Gastroesophageal sphincter (tissue), 4 donors: ENCODE data around the gene SAPCD1. TPM values are rescaled to one million over a fixed set of nuclear protein-coding genes. Genes with fewer than 3 reads are reported as not detected.

ENCODE experiments used
- ATAC-seq: fragments of 150-250 bp; one replicate; pipeline ENCODE4 v1.9.1; 2016; ENCODE audit warnings: mild to moderate bottlenecking, moderate library complexity
- H3K27ac ChIP-seq, 4 donors: fragments of 200-600 bp; sonication (generic) in 3 of 4; 1 replicate in 3 of 4; 2 replicates in 1 of 4; pipeline ENCODE4 v1.5.1; 2016 to 2019
- H3K27me3 ChIP-seq: fragments of 200-600 bp; sonication (generic); one replicate; pipeline ENCODE4 v1.5.1; 2019
- H3K36me3 ChIP-seq, 2 donors: fragments of 200-600 bp; sonication (generic); one replicate each; pipeline ENCODE4 v1.5.1; 2019; ENCODE audit warnings: control low read depth in 1 of 2
- H3K4me1 ChIP-seq, 3 donors: fragments of 200-600 bp; sonication (generic); 1 replicate in 2 of 3; 2 replicates in 1 of 3; pipeline ENCODE4 v1.5.1; 2016 to 2019; ENCODE audit warnings: control low read depth in 2 of 3
- H3K4me3 ChIP-seq, 2 donors: fragments of 200-600 bp; sonication (generic); one replicate each; pipeline ENCODE4 v1.5.1; 2019; ENCODE audit warnings: mild to moderate bottlenecking in 1 of 2, moderate library complexity in 1 of 2
- H3K9me3 ChIP-seq, 3 donors: fragments of 200-600 bp; sonication (generic); one replicate each; pipeline ENCODE4 v1.5.1; 2017 to 2019; ENCODE audit warnings: control low read depth in 2 of 3
- CTCF ChIP-seq, 4 experiments: fragments of 200-600 bp in 2 of 4; fragments of 450-650 bp in 2 of 4; sonication (generic) in 1 of 4; IDR thresholded peaks; one replicate each; pipeline ENCODE4 v1.5.1; 2017 to 2019; ENCODE audit warnings: antibody characterized with exemption in 4 of 4, mild to moderate bottlenecking in 2 of 4, moderate library complexity in 2 of 4
- EP300 ChIP-seq: sonication (generic); formaldehyde crosslinking; IDR thresholded peaks from one replicate; pipeline ENCODE4 v1.6.1; 2017; ENCODE audit warnings: antibody characterized with exemption, mild to moderate bottlenecking
- POLR2A ChIP-seq, 2 donors: fragments of 450-650 bp; IDR thresholded peaks; one replicate each; pipeline ENCODE4 v1.6.1; 2017; ENCODE audit warnings: antibody characterized with exemption in 2 of 2, mild to moderate bottlenecking in 2 of 2, moderate library complexity in 1 of 2
- POLR2AphosphoS5 ChIP-seq: sonication (generic); formaldehyde crosslinking; IDR thresholded peaks from one replicate; pipeline ENCODE4 v1.6.1; 2017; ENCODE audit warnings: antibody characterized with exemption
- WGBS, 2 donors: methylation state at CpG; one replicate each; pipeline ENCODE4 v1.1.5; 2018; ENCODE audit warnings: low coverage in 1 of 2; 5-methylcytosine and 5-hydroxymethylcytosine counted together
- total RNA-seq, 4 donors: library from RNA; depleted of rRNA; stranded (reverse); fragments of >200 nt; gene quantifications; one replicate each; pipeline ENCODE4 v1.1.0, GENCODE V29; 2016

Gene SAPCD1
- total RNA-seq, 4 donors from 2014 or later, result 0.93 to 1.1 TPM; not detected in 2

DNA sequence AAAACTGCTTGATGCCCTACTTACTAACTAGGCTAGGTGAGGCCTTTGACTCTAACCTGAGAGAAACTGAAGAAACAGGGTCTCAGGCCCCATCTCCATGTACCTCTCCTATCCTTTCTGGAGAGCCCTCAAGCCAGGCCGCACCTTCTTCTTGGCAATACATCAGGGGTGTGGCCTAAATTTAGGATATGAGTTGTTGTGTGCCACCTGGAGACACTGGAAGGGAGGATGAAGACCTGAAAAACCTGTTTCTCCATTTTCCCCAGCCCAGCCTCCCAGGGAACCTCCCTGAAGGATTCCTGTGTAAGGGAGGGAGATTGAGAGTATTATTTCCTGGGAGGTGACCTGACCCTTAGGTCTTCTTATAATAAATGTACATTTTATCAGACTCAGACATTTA is 44.2 kb upstream of the SAPCD1 start:
- no peak for ATAC-seq
- WGBS, 2 donors, result 83 to 86% methylated on average over 1 of the region's 1 CpG
- Histone ChIP-seq H3K27me3 (no peaks in the 10 kb centered on the region), H3K4me3 (no peak overlapping the region), H3K4me1 (no peaks in the 10 kb centered on the region), H3K27ac (no peak overlapping the region), H3K36me3 (no peaks in the 10 kb centered on the region), H3K9me3 (no peaks in the 10 kb centered on the region)
- TF ChIP-seq POLR2A (IDR thresholded peaks at IDR 0.05), result no peak

DNA sequence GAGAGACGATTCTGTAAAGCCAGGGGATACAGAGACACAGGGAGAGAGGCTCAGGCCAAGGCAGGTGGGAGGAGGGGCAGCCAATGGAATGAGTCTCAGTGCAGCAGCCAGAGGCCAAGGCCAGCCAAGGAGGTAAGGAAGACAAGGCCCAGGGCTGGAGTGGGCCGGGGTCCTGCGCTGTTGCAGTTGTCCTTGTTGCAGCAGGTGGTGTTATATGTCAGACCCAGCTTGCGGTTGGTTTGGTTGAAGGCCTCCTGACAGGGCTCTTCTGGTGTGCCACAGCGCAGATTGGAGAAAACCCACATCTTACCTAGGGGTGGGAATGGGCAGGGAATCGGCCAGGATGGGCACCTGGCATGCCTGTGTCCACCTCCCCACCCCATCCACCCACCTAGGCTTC is 43.5 kb upstream of the SAPCD1 start:
- TF ChIP-seq POLR2A (IDR thresholded peaks at IDR 0.05) (no peak), EP300 (no peak), POLR2AphosphoS5 (no peak), CTCF (IDR thresholded peaks at IDR 0.05) (no peak)
- no peaks in the 10 kb centered on the region for H3K36me3 ChIP-seq
- no peak overlapping the region for H3K27ac ChIP-seq
- no peak for ATAC-seq
- no peaks in the 10 kb centered on the region for H3K27me3 ChIP-seq
- no peak overlapping the region for H3K4me3 ChIP-seq
- 35 to 61% methylated on average over 2 of the region's 6 CpGs for WGBS, 2 donors
- H3K9me3 ChIP-seq, result no peaks in the 10 kb centered on the region
- H3K4me1 ChIP-seq, result no peaks in the 10 kb centered on the region

GRCh38 chr6:31720196-31720770 is 42.2 kb upstream of the SAPCD1 start:
- H3K36me3 ChIP-seq, result peaks cover 0 to 5% of the 10 kb centered on the region in 2 donors
- no peaks in the 10 kb centered on the region for H3K9me3 ChIP-seq
- no peaks in the 10 kb centered on the region for H3K4me1 ChIP-seq
- H3K4me3 ChIP-seq, result no peak overlapping the region
- no peak for TF ChIP-seq POLR2A (IDR thresholded peaks at IDR 0.05)
- 84% methylated on average over 5 of the region's 5 CpGs; no CpG with 5 or more reads in 1 of the 2 donors for WGBS, 2 donors
- H3K27ac ChIP-seq, result no peak overlapping the region
- no peaks in the 10 kb centered on the region for H3K27me3 ChIP-seq
- ATAC-seq, result no peak

GRCh38 chr6:31721351-31722020 is 41.0 kb upstream of the SAPCD1 start, which contains the start of gene LY6G6C:
Gene LY6G6C, minus strand, starts transcription at chr6:31721746. Its CDS starts 67 bp downstream, at chr6:31721679.
- H3K27ac ChIP-seq, result no peak within 1 kb of the TSS
- WGBS, 2 donors, result 79 to 83% methylated on average over 3 of the region's 4 CpGs

GRCh38 chr6:31722173-31722572 is 40.3 kb upstream of the SAPCD1 start:
- H3K36me3 ChIP-seq, result peaks cover 0 to 24% of the 10 kb centered on the region in 2 donors
- H3K27me3 ChIP-seq, result no peaks in the 10 kb centered on the region
- ATAC-seq, result no peak
- no peak overlapping the region for H3K4me3 ChIP-seq
- WGBS, 2 donors, result 80 to 100% methylated on average over 1 to 2 of the region's 3 CpGs
- H3K9me3 ChIP-seq, result no peaks in the 10 kb centered on the region
- peaks cover 0 to 8% (median 0%) of the 10 kb centered on the region in 3 donors for H3K4me1 ChIP-seq
- H3K27ac ChIP-seq, result no peak overlapping the region
- no peak for TF ChIP-seq CTCF (IDR thresholded peaks at IDR 0.05)
- no peak for TF ChIP-seq EP300
- no peak for TF ChIP-seq POLR2AphosphoS5
- TF ChIP-seq POLR2A (IDR thresholded peaks at IDR 0.05), result no peak

More at GRCh38 chr6:31721351-31722020, 41.0 kb upstream of the SAPCD1 start, which contains the start of gene LY6G6C:
- no peak for TF ChIP-seq POLR2AphosphoS5
- no peak for TF ChIP-seq EP300
- TF ChIP-seq CTCF (IDR thresholded peaks at IDR 0.05), result no peak
- TF ChIP-seq POLR2A (IDR thresholded peaks at IDR 0.05), result no peak
- peaks cover 0 to 17% of the 10 kb centered on the region in 2 donors for H3K36me3 ChIP-seq
- no peak within 1 kb of the TSS for H3K4me3 ChIP-seq
- H3K9me3 ChIP-seq, result no peaks in the 10 kb centered on the region
- H3K27me3 ChIP-seq, result no peaks in the 10 kb centered on the region
- peaks cover 0 to 4% (median 0%) of the 10 kb centered on the region in 3 donors for H3K4me1 ChIP-seq
- ATAC-seq, result no peak
